ENCODE data around the gene LMNTD1. TPM values are rescaled to one million over a fixed set of nuclear protein-coding genes. Genes with fewer than 3 reads are reported as not detected.

Gene LMNTD1
- polyA plus RNA-seq, 3 donors = not detected

- Mint-ChIP-seq H3K27ac (no peak overlapping the region), H3K36me3 (no peaks in the 10 kb centered on the region), H3K27me3 (ENCODE audit: low read depth in 3 of 3) (no peaks in the 10 kb centered on the region), H3K4me3 (no peak overlapping the region), H3K9me3 (peaks cover 2 to 9% (median 6%) of the 10 kb centered on the region in 7 donors), H3K4me1 (no peaks in the 10 kb centered on the region)
- H3K4me1 ChIP-seq (ENCODE audit: control insufficient read depth in 1 of 2, insufficient read depth in 2 of 2, low read length in 2 of 2) = no peaks in the 10 kb centered on the region
- WGBS (ENCODE audit: insufficient coverage) = no CpG with 5 or more reads among the region's 1 CpG
- no peaks in the 10 kb centered on the region for H3K79me2 ChIP-seq (ENCODE audit: insufficient read depth, low read length)
- no peak overlapping the region for H3K4me2 ChIP-seq (replicated peaks; ENCODE audit: extremely low read depth, low read length, poor library complexity, severe bottlenecking)
- no peak overlapping the region for H3K4me3 ChIP-seq (replicated peaks in 1 of 3; ENCODE audit: low read depth in 2 of 3, low read length in 3 of 3)
- no peak overlapping the region for H2AFZ ChIP-seq (ENCODE audit: insufficient read depth, low read depth, low read length, poor library complexity, severe bottlenecking)
- TF ChIP-seq CTCF (IDR thresholded peaks at IDR 0.05) = no peak
- intact Hi-C loops (cut with micrococcal nuclease) = no loop called here
- no peak overlapping the region for H3K9ac ChIP-seq (ENCODE audit: insufficient read depth, low read length, poor library complexity, severe bottlenecking)
- H3K27ac ChIP-seq (ENCODE audit: low read depth in 1 of 2, low read length in 2 of 2) = no peak overlapping the region
- H3K9me3 ChIP-seq (replicated peaks in 1 of 2; ENCODE audit: control insufficient read depth in 1 of 2, insufficient read depth in 1 of 2, low read length in 2 of 2) = no peaks in the 10 kb centered on the region
- no peaks in the 10 kb centered on the region for H3K36me3 ChIP-seq (replicated peaks in 1 of 2; ENCODE audit: control insufficient read depth in 1 of 2, insufficient read depth in 2 of 2, low read length in 2 of 2)
- no peaks in the 10 kb centered on the region for H3K27me3 ChIP-seq (ENCODE audit: control insufficient read depth in 2 of 2, insufficient read depth in 2 of 2, low read length in 2 of 2)
- no peaks in the 10 kb centered on the region for H4K20me1 ChIP-seq (ENCODE audit: insufficient read depth, low read length)
- no peak for DNase-seq
Measured at GRCh38 chr12:25533150-25533549, 19.9 kb downstream of the LMNTD1 start.

- WGBS (ENCODE audit: insufficient coverage) = no CpG with 5 or more reads among the region's 2 CpGs
- Histone ChIP-seq H3K36me3 (replicated peaks in 1 of 2; ENCODE audit: control insufficient read depth in 1 of 2, insufficient read depth in 2 of 2, low read length in 2 of 2) (no peaks in the 10 kb centered on the region), H3K27ac (ENCODE audit: low read depth in 1 of 2, low read length in 2 of 2) (no peak overlapping the region), H4K20me1 (ENCODE audit: insufficient read depth, low read length) (no peaks in the 10 kb centered on the region), H3K9ac (ENCODE audit: insufficient read depth, low read length, poor library complexity, severe bottlenecking) (no peak overlapping the region), H3K4me1 (ENCODE audit: control insufficient read depth in 1 of 2, insufficient read depth in 2 of 2, low read length in 2 of 2) (no peaks in the 10 kb centered on the region), H3K9me3 (replicated peaks in 1 of 2; ENCODE audit: control insufficient read depth in 1 of 2, insufficient read depth in 1 of 2, low read length in 2 of 2) (no peaks in the 10 kb centered on the region), H2AFZ (ENCODE audit: insufficient read depth, low read depth, low read length, poor library complexity, severe bottlenecking) (no peak overlapping the region), H3K4me3 (replicated peaks in 1 of 3; ENCODE audit: low read depth in 2 of 3, low read length in 3 of 3) (no peak overlapping the region), H3K27me3 (ENCODE audit: control insufficient read depth in 2 of 2, insufficient read depth in 2 of 2, low read length in 2 of 2) (no peaks in the 10 kb centered on the region), H3K79me2 (ENCODE audit: insufficient read depth, low read length) (no peaks in the 10 kb centered on the region), H3K4me2 (replicated peaks; ENCODE audit: extremely low read depth, low read length, poor library complexity, severe bottlenecking) (no peak overlapping the region)
- Mint-ChIP-seq H3K4me3 (no peak overlapping the region), H3K4me1 (no peaks in the 10 kb centered on the region), H3K27me3 (ENCODE audit: low read depth in 3 of 3) (no peaks in the 10 kb centered on the region), H3K9me3 (peaks cover 2 to 6% (median 3%) of the 10 kb centered on the region in 7 donors), H3K27ac (no peak overlapping the region), H3K36me3 (no peaks in the 10 kb centered on the region)
- intact Hi-C loops (cut with micrococcal nuclease) = no loop called here
- DNase-seq = no peak
- no peak for TF ChIP-seq CTCF (IDR thresholded peaks at IDR 0.05)
Measured at GRCh38 chr12:25531502-25532052, 21.5 kb downstream of the LMNTD1 start.

All from CD14-positive monocyte (primary cell).